ENCODE results near the gene PLSCR4. TPM values are rescaled to one million over a fixed set of nuclear protein-coding genes. Genes with fewer than 3 reads are reported as not detected.

PLSCR4 gene
- total and polyA plus RNA-seq, 9 of the 15 experiments (the other 6 are each of a cell fraction or from before 2014, with no cell fraction given) = 0.11 to 0.68 (median 0.21) TPM

DNA sequence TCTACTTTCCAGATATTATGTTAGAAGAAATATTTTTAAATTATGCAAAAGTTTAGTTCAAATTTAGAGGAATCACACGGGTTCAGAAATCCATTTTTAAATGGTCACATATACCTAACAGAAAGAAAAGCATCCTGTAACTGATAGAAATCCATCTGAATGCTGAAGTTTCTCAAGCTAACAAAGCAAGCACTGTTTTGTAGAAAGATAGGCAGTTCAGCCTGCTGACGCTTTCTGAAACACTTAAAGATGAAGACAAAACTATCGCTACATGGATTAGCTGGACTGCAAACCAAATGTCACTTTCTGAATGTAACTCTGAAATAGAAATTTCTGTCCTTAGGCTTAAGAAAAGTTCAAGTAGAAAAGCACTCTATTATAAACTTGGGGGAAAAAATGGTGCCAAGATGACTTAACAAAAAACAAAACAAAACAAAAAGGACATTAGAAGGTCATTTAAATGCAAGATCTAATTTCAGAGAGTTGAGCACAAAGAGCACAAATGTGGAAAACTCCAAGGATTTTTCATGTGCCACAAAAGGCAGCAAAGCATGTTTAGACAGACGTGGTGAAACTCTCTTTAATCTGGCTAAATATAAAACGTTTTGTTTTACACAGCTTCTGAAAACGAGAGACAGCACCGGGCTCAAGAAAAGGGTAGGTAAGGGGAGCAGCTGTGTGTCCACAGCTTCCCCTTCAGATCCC, 91.1 kb downstream of the PLSCR4 start (continued):
- TF ChIP-seq SIN3A (IDR thresholded peaks at IDR 0.05; ENCODE audit: borderline replicate concordance in 2 of 2, control insufficient read depth in 1 of 2, low read depth in 2 of 2, low read length in 2 of 2) (no peak), COPS2 (conservative IDR thresholded peaks at IDR 0.05) (no peak), YBX1 (IDR thresholded peaks at IDR 0.05) (no peak), HSF4 (CRISPR knock-in tag; IDR thresholded peaks at IDR 0.05; ENCODE audit: borderline replicate concordance) (no peak), FOXJ3 (CRISPR knock-in tag; IDR thresholded peaks at IDR 0.05) (no peak), JUNB (CRISPR knock-in tag; conservative IDR thresholded peaks at IDR 0.05) (no peak)

DNA sequence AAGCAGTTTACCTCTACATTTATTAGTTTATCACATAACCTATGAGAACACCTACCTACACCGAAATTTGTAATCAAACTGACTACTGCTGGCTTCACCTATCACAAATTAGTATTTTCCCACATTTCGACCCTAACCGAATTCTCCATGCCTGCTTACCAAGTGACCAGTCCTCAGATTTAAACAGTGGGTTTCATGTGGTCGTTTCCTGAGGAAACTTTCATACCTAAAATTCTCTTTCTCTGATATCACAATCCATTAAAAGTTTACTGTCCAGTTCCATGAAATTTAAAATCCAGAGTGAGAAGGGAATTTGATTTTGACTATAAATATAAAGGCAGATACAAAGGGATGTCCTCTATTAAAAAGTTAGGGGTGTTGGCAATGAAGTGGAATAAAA, 91.9 kb downstream of the PLSCR4 start:
- H3K79me2 ChIP-seq (ENCODE audit: control insufficient read depth, insufficient read depth, low read length) = no peaks in the 10 kb centered on the region
- WGBS (ENCODE audit: insufficient coverage, low coverage, missing lambda C conversion rate) = 0% methylated on average over 4 of the region's 4 CpGs
- no peaks in the 10 kb centered on the region for H4K20me1 ChIP-seq (replicated peaks; ENCODE audit: control insufficient read depth, insufficient read depth, low read length)
- no peak overlapping the region for H3K9ac ChIP-seq (ENCODE audit: insufficient read depth in 1 of 2, low read depth in 2 of 2, low read length in 2 of 2)
- no peak overlapping the region for H2AFZ ChIP-seq (ENCODE audit: low read depth, low read length)
- POLR2A ChIA-PET = interaction anchor here (0.6 kb wide), 1 partner anchor 470 kb away, joined by 3 read pairs; no protein-coding TSS in a partner anchor
- H3K36me3 ChIP-seq (ENCODE audit: control insufficient read depth, insufficient read depth, low read length) = no peaks in the 10 kb centered on the region
- H3K9me1 ChIP-seq (ENCODE audit: control insufficient read depth, insufficient read depth, low read length) = no peaks in the 10 kb centered on the region
- H3K4me2 ChIP-seq (ENCODE audit: insufficient read depth, low read length) = no peak overlapping the region
- in situ Hi-C loops (cut with MboI) = no loop called here
- H3K4me3 ChIP-seq = no peak overlapping the region
- no peaks in the 10 kb centered on the region for H3K9me3 ChIP-seq (replicated peaks; ENCODE audit: control insufficient read depth, insufficient read depth, low read depth, low read length)
- no peak overlapping the region for H3K27ac ChIP-seq (ENCODE audit: extremely low read depth, low read depth, low read length)
- H3K27me3 ChIP-seq (ENCODE audit: control insufficient read depth in 2 of 2, insufficient read depth in 2 of 2, low read length in 2 of 2) = peaks cover 2 to 17% of the 10 kb centered on the region in 2 experiments; a peak in 3 of 5 replicates
- ATAC-seq (no peak), DNase-seq (ENCODE audit: extremely low read depth in 1 of 4, low spot score in 3 of 4) (no peak), FAIRE-seq (no peak)
- no peak for TF ChIP-seq PHF20 (IDR thresholded peaks at IDR 0.05; ENCODE audit: partially characterized antibody)
- TF ChIP-seq, protein P1, sequence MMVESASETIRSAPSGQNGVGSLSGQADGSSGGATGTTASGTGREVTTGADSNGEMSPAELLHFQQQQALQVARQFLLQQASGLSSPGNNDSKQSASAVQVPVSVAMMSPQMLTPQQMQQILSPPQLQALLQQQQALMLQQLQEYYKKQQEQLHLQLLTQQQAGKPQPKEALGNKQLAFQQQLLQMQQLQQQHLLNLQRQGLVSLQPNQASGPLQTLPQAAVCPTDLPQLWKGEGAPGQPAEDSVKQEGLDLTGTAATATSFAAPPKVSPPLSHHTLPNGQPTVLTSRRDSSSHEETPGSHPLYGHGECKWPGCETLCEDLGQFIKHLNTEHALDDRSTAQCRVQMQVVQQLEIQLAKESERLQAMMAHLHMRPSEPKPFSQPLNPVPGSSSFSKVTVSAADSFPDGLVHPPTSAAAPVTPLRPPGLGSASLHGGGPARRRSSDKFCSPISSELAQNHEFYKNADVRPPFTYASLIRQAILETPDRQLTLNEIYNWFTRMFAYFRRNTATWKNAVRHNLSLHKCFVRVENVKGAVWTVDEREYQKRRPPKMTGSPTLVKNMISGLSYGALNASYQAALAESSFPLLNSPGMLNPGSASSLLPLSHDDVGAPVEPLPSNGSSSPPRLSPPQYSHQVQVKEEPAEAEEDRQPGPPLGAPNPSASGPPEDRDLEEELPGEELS (CRISPR knock-in tag; IDR thresholded peaks at IDR 0.05; ENCODE audit: borderline replicate concordance) = no peak
- no peak for TF ChIP-seq SOX6 (IDR thresholded peaks at IDR 0.05)
- TF ChIP-seq JUND (IDR thresholded peaks at IDR 0.05; ENCODE audit: borderline replicate concordance, low read depth, low read length) = no peak
- no peak for TF ChIP-seq JUND (tag; IDR thresholded peaks at IDR 0.05; ENCODE audit: borderline replicate concordance, low read depth, low read length)
- no peak for TF ChIP-seq MIER1 (IDR thresholded peaks at IDR 0.05; ENCODE audit: low read depth)
- no peak for TF ChIP-seq ETV1 (tag; conservative IDR thresholded peaks at IDR 0.05; ENCODE audit: low read depth)
- no peak for TF ChIP-seq RBM15 (IDR thresholded peaks at IDR 0.05; ENCODE audit: insufficient read depth, low read length)
- TF ChIP-seq, protein P2, sequence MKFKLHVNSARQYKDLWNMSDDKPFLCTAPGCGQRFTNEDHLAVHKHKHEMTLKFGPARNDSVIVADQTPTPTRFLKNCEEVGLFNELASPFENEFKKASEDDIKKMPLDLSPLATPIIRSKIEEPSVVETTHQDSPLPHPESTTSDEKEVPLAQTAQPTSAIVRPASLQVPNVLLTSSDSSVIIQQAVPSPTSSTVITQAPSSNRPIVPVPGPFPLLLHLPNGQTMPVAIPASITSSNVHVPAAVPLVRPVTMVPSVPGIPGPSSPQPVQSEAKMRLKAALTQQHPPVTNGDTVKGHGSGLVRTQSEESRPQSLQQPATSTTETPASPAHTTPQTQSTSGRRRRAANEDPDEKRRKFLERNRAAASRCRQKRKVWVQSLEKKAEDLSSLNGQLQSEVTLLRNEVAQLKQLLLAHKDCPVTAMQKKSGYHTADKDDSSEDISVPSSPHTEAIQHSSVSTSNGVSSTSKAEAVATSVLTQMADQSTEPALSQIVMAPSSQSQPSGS (CRISPR knock-in tag; IDR thresholded peaks at IDR 0.05) = no peak
- no peak for TF ChIP-seq TBL1XR1 (IDR thresholded peaks at IDR 0.05; ENCODE audit: low read length in 2 of 2)
- intact Hi-C loops (cut with micrococcal nuclease) = no loop called here
- CTCF ChIA-PET (ENCODE audit: low intra/inter-chr PET ratio) = no interaction called here
- H3K4me1 ChIP-seq (replicated peaks in 1 of 2; ENCODE audit: control insufficient read depth in 2 of 2, insufficient read depth in 2 of 2, low read length in 2 of 2) = peaks cover 0 to 9% of the 10 kb centered on the region in 2 experiments; a peak in 2 of 5 replicates
- no TSS peak for BruUV-seq (replicated peaks)
